Gastroesophageal sphincter (tissue), 4 donors: ENCODE data around the gene AUNIP. TPM values are rescaled to one million over a fixed set of nuclear protein-coding genes. Genes with fewer than 3 reads are reported as not detected.

ENCODE experiments used
- ATAC-seq: fragments of 150-250 bp; one replicate; pipeline ENCODE4 v1.9.1; 2016; ENCODE audit warnings: mild to moderate bottlenecking, moderate library complexity
- H3K27ac ChIP-seq, 4 donors: fragments of 200-600 bp; sonication (generic) in 3 of 4; 1 replicate in 3 of 4; 2 replicates in 1 of 4; pipeline ENCODE4 v1.5.1; 2016 to 2019
- H3K27me3 ChIP-seq: fragments of 200-600 bp; sonication (generic); one replicate; pipeline ENCODE4 v1.5.1; 2019
- H3K36me3 ChIP-seq, 2 donors: fragments of 200-600 bp; sonication (generic); one replicate each; pipeline ENCODE4 v1.5.1; 2019; ENCODE audit warnings: control low read depth in 1 of 2
- H3K4me1 ChIP-seq, 3 donors: fragments of 200-600 bp; sonication (generic); 1 replicate in 2 of 3; 2 replicates in 1 of 3; pipeline ENCODE4 v1.5.1; 2016 to 2019; ENCODE audit warnings: control low read depth in 2 of 3
- H3K4me3 ChIP-seq, 2 donors: fragments of 200-600 bp; sonication (generic); one replicate each; pipeline ENCODE4 v1.5.1; 2019; ENCODE audit warnings: mild to moderate bottlenecking in 1 of 2, moderate library complexity in 1 of 2
- H3K9me3 ChIP-seq, 3 donors: fragments of 200-600 bp; sonication (generic); one replicate each; pipeline ENCODE4 v1.5.1; 2017 to 2019; ENCODE audit warnings: control low read depth in 2 of 3
- EP300 ChIP-seq: sonication (generic); formaldehyde crosslinking; IDR thresholded peaks from one replicate; pipeline ENCODE4 v1.6.1; 2017; ENCODE audit warnings: antibody characterized with exemption, mild to moderate bottlenecking
- POLR2A ChIP-seq, 2 donors: fragments of 450-650 bp; IDR thresholded peaks; one replicate each; pipeline ENCODE4 v1.6.1; 2017; ENCODE audit warnings: antibody characterized with exemption in 2 of 2, mild to moderate bottlenecking in 2 of 2, moderate library complexity in 1 of 2
- POLR2AphosphoS5 ChIP-seq: sonication (generic); formaldehyde crosslinking; IDR thresholded peaks from one replicate; pipeline ENCODE4 v1.6.1; 2017; ENCODE audit warnings: antibody characterized with exemption
- WGBS, 2 donors: methylation state at CpG; one replicate each; pipeline ENCODE4 v1.1.5; 2018; ENCODE audit warnings: low coverage in 1 of 2; 5-methylcytosine and 5-hydroxymethylcytosine counted together
- total RNA-seq, 4 donors: library from RNA; depleted of rRNA; stranded (reverse); fragments of >200 nt; gene quantifications; one replicate each; pipeline ENCODE4 v1.1.0, GENCODE V29; 2016
- TF ChIP-seq, protein P1 (sequence below), 4 experiments: fragments of 200-600 bp in 2 of 4; fragments of 450-650 bp in 2 of 4; sonication (generic) in 1 of 4; IDR thresholded peaks; one replicate each; pipeline ENCODE4 v1.5.1; 2017 to 2019; ENCODE audit warnings: antibody characterized with exemption in 4 of 4, mild to moderate bottlenecking in 2 of 4, moderate library complexity in 2 of 4

AUNIP gene
- total RNA-seq, 4 donors from 2014 or later, result 0.52 to 1.1 TPM; not detected in 2

DNA sequence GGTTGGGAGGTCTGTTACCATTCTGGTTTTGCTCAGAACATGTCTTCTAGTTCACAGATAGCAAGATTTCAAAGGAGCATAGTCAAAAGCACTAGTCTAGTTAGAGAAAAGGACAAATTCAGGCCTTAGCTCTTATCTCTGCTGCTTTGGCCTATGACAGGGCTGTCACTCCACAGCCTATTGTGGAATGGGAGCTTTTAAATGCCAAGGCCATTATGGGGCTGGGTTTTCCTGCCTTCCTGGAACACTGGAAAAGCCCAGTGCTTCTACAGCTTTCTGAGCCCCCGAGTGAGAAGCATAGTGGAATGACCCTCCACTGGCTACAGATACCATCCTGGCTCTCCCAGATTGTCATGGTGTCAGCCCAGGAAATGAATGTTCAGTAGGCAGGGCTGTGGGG, 30.2 kb downstream of the AUNIP start:
- 50 to 57% methylated on average over 1 of the region's 1 CpG for WGBS, 2 donors

DNA sequence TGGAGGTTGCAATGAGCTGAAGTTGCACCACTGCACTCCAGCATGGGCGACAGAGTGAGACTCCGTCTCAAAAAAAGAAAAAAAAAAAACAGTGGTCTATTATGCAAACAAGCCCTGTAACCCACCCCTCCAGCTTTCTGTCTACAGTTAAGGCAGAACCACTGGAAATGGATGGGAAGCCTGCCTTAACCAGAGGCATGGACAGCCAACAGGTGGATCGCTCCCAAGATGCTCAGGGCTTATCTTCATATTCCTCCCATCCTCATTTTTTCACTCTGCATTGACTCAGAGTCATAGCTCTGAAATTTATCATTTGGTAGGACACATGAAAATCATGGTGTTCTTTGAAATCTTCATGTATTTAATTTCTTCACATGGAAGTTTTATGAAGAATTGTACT, 30.8 kb downstream of the AUNIP start:
- H3K4me1 ChIP-seq, result peaks cover 0 to 32% (median 0%) of the 10 kb centered on the region in 3 donors
- no peak overlapping the region for H3K27ac ChIP-seq
- H3K36me3 ChIP-seq, result peaks cover 13 to 88% of the 10 kb centered on the region in 2 donors
- no peak for ATAC-seq
- WGBS, 2 donors, result 40 to 49% methylated on average over 2 to 3 of the region's 3 CpGs
- TF ChIP-seq POLR2A (IDR thresholded peaks at IDR 0.05), result no peak
- no peak overlapping the region for H3K4me3 ChIP-seq
- no peaks in the 10 kb centered on the region for H3K27me3 ChIP-seq
- no peaks in the 10 kb centered on the region for H3K9me3 ChIP-seq

More for the DNA sequence above, 30.2 kb downstream of the AUNIP start:
- no peak for ATAC-seq
- Histone ChIP-seq H3K4me1 (peaks cover 0 to 26% (median 0%) of the 10 kb centered on the region in 3 donors), H3K27me3 (no peaks in the 10 kb centered on the region), H3K36me3 (peaks cover 13 to 88% of the 10 kb centered on the region in 2 donors), H3K9me3 (no peaks in the 10 kb centered on the region), H3K4me3 (no peak overlapping the region), H3K27ac (no peak overlapping the region)
- TF ChIP-seq POLR2A (IDR thresholded peaks at IDR 0.05), result no peak
- TF ChIP-seq, protein P1, sequence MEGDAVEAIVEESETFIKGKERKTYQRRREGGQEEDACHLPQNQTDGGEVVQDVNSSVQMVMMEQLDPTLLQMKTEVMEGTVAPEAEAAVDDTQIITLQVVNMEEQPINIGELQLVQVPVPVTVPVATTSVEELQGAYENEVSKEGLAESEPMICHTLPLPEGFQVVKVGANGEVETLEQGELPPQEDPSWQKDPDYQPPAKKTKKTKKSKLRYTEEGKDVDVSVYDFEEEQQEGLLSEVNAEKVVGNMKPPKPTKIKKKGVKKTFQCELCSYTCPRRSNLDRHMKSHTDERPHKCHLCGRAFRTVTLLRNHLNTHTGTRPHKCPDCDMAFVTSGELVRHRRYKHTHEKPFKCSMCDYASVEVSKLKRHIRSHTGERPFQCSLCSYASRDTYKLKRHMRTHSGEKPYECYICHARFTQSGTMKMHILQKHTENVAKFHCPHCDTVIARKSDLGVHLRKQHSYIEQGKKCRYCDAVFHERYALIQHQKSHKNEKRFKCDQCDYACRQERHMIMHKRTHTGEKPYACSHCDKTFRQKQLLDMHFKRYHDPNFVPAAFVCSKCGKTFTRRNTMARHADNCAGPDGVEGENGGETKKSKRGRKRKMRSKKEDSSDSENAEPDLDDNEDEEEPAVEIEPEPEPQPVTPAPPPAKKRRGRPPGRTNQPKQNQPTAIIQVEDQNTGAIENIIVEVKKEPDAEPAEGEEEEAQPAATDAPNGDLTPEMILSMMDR (IDR thresholded peaks at IDR 0.05), result no peak
- no peak for TF ChIP-seq EP300
- TF ChIP-seq POLR2AphosphoS5, result no peak

DNA sequence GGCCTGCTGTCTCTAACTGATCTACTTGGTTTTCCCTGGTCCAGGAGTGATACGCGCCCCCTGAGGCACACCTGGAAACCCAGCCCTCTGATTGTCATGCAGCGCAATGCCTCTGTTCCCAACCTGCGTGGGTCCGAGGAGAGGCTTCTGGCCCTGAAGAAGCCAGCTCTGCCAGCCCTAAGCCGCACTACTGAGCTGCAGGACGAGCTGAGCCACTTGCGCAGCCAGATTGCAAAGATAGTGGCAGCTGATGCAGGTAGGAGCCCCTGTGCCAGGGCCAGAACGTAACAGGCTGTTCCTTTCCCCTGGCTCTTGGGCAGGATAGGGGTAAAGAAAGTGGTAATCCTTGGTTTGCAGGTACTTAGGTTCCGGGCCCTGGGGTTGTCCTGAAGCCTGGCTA, 32.7 kb downstream of the AUNIP start:
- no peak overlapping the region for H3K27ac ChIP-seq
- TF ChIP-seq EP300, result no peak
- TF ChIP-seq, protein P1 (IDR thresholded peaks at IDR 0.05), result no peak
- TF ChIP-seq POLR2AphosphoS5, result no peak
- TF ChIP-seq POLR2A (IDR thresholded peaks at IDR 0.05), result no peak
- no peaks in the 10 kb centered on the region for H3K27me3 ChIP-seq
- no peak overlapping the region for H3K4me3 ChIP-seq
- peaks cover 0 to 49% (median 6%) of the 10 kb centered on the region in 3 donors for H3K4me1 ChIP-seq
- H3K36me3 ChIP-seq, result peaks cover 13 to 76% of the 10 kb centered on the region in 2 donors
- whole genome bisulfite sequencing, 2 donors, result 100% methylated on average over 1 of the region's 10 CpGs; no CpG with 5 or more reads in 1 of the 2 donors
- no peak for ATAC-seq
- no peaks in the 10 kb centered on the region for H3K9me3 ChIP-seq

DNA sequence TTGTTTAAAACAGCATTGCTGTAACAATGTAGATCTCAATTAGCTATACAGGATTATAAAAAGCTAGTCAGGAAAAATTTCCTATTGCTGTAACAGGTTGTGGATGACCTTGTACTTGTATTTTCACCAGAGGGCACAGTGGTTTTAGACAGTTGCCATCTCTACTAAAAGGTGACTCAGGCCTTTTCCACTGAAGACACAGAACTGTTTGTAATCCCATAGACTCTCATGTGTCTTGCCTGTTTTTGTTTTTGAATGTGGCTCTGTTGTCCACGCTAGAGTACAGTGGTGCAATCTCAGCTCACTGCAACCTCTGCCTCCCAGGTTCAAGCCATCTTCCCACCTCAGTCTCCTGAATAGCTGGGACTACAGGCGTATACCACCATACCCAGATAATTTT, 33.7 kb downstream of the AUNIP start:
- Histone ChIP-seq H3K36me3 (peaks cover 7 to 66% of the 10 kb centered on the region in 2 donors), H3K9me3 (no peaks in the 10 kb centered on the region), H3K27me3 (no peaks in the 10 kb centered on the region), H3K27ac (no peak overlapping the region), H3K4me3 (no peak overlapping the region), H3K4me1 (peaks cover 0 to 58% (median 14%) of the 10 kb centered on the region in 3 donors)
- WGBS, 2 donors, result 40 to 68% methylated on average over 1 to 2 of the region's 2 CpGs
- TF ChIP-seq POLR2A (IDR thresholded peaks at IDR 0.05) (no peak), EP300 (no peak), POLR2AphosphoS5 (no peak)
- TF ChIP-seq, protein P1 (IDR thresholded peaks at IDR 0.05), result no peak
- ATAC-seq, result no peak

DNA sequence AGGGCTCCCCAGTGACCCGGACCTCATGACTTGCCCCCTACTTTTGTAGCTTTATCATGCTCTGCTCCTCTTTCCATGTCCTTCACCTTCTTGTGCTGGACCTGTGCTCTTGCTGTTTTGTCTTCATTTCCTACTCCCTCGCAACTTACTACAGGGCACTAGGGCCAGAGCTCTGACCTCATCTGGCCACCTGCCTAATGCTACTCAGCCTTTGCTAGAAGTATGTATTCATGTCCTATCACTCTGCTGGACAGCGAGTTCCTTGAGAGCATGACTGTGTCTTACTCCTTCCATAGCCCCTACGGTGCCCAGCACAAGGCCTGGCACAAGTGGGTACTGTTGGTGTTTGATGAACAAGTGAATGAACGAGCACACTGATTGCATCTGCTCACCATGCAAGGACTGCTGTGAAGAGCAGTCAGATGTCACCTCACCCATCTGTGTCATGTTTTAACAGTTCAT, 37.6 kb downstream of the AUNIP start:
- Histone ChIP-seq H3K27me3 (no peaks in the 10 kb centered on the region), H3K4me1 (peaks cover 0 to 77% (median 26%) of the 10 kb centered on the region in 3 donors), H3K36me3 (peaks cover 0 to 30% of the 10 kb centered on the region in 2 donors), H3K27ac (peak overlapping the region in 3 of 4 donors; percentile 95 to 97 (median 96)), H3K9me3 (no peaks in the 10 kb centered on the region), H3K4me3 (peak overlapping the region in 1 of 2 donors; percentile 96)
- TF ChIP-seq POLR2A (IDR thresholded peaks at IDR 0.05), result no peak
- no peak for TF ChIP-seq POLR2AphosphoS5
- TF ChIP-seq EP300, result no peak
- TF ChIP-seq, protein P1 (IDR thresholded peaks at IDR 0.05), result no peak
- WGBS, 2 donors, result 40 to 62% methylated on average over 4 of the region's 5 CpGs
- ATAC-seq, result no peak
